GM12892 (cell line): ENCODE measurements around the gene STAT6.

ENCODE experiments used
- POLR2A ChIP-seq: IDR thresholded peaks from 2 replicates; pipeline ENCODE4 v1.6.1; 2011; ENCODE audit warnings: low read depth, low read length, control low read depth
- POLR2AphosphoS5 ChIP-seq: IDR thresholded peaks from 2 replicates; pipeline ENCODE4 v1.6.1; 2011; ENCODE audit warnings: low read depth, low read length, control low read depth
- TAF1 ChIP-seq: IDR thresholded peaks from 2 replicates; pipeline ENCODE4 v1.6.1; 2011; ENCODE audit warnings: low read depth, mild to moderate bottlenecking, control low read depth, low read length, borderline replicate concordance

- TF ChIP-seq POLR2AphosphoS5 = no peak
- TF ChIP-seq TAF1 = no peak
- no peak for TF ChIP-seq POLR2A
These were observed 16.8 kb upstream of the STAT6 start, which contains the start of gene LRP1 for GRCh38 chr12:57127726-57128518.
